HFFc6 (cell line): ENCODE measurements around the gene COPRS. TPM values are rescaled to one million over a fixed set of nuclear protein-coding genes. Genes with fewer than 3 reads are reported as not detected.

Source experiments
- DNase-seq: peaks from one replicate; pipeline ENCODE4 v3.0.0-alpha.2; 2018
- H3K27ac Mint-ChIP-seq: 2 replicates; pipeline ENCODE4 v1.8.0; 2020; ENCODE audit warnings: mild to moderate bottlenecking, mixed read lengths
- H3K27me3 Mint-ChIP-seq: 2 replicates; pipeline ENCODE4 v1.8.0; 2021; ENCODE audit warnings: mild to moderate bottlenecking, moderate library complexity, mixed read lengths; ENCODE audit not compliant: insufficient read depth
- H3K36me3 Mint-ChIP-seq: 2 replicates; pipeline ENCODE4 v1.8.0; 2021; ENCODE audit warnings: low read depth, mixed read lengths
- H3K4me1 Mint-ChIP-seq: 2 replicates; pipeline ENCODE4 v1.8.0; 2020; ENCODE audit warnings: low read depth, mixed read lengths
- H3K4me3 Mint-ChIP-seq: 2 replicates; pipeline ENCODE4 v1.8.0; 2020; ENCODE audit warnings: mild to moderate bottlenecking, moderate library complexity, mixed read lengths
- H3K9me3 Mint-ChIP-seq: 2 replicates; pipeline ENCODE4 v1.8.0; 2020; ENCODE audit warnings: mild to moderate bottlenecking, mixed read lengths
- CTCF ChIP-seq: fragments of 200-600 bp; sonication (generic); IDR thresholded peaks from 2 replicates; pipeline ENCODE4 v1.5.0; 2021; ENCODE audit warnings: antibody characterized with exemption, mild to moderate bottlenecking
- total RNA-seq, 6 experiments: library from RNA; stranded (reverse); fragmentation: NEBNext Ultra II Directional; extraction: Animal tissue kit (Norgen Biotek cat#: 25700); gene quantifications; 2 replicates in 1 of 6; 3 replicates in 5 of 6; pipeline ENCODE4 v1.2.3, GENCODE V29; 2021

The COPRS gene
- total RNA-seq, 6 experiments from 2014 or later, result 109 to 125 (median 117) TPM

DNA sequence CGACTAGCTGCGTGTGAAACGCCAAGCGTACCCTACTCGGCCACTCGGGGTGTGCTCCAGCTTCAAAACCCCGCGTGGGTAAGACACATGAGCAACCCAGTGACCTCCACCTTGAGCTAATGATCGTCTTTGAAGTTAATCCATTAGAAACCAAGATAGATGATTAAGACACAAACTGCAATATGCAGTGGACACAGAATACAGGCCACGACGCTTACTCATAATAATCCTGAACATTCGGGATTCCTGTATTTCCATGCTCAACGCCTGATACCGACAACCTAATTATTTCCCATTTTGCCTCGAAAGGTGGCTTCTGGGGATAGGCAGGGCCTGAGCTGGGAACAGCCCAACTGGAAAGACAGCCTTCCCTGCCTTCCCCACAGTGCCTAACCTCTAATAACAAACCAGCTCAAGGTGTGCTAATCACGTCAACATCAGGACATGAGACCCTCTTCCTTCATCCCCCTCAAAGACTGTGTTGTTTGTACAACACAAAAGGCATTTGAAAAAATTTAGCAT is 504 bp upstream of the COPRS start:
- peaks cover 23% of the 10 kb centered on the region for H3K36me3 Mint-ChIP-seq
- TF ChIP-seq CTCF, result no peak
- no peaks in the 10 kb centered on the region for H3K9me3 Mint-ChIP-seq
- H3K4me3 Mint-ChIP-seq, result peak overlapping the region; percentile 86
- peak overlapping the region; percentile 47; the same call in 1 of the 2 replicates for H3K27ac Mint-ChIP-seq
- peaks cover 28% of the 10 kb centered on the region for H3K4me1 Mint-ChIP-seq
- 0 out of 2 replicates have a peak, but pooled peaks cover under 1% of the 10 kb centered on the region for H3K27me3 Mint-ChIP-seq
- no peak for DNase-seq

DNA sequence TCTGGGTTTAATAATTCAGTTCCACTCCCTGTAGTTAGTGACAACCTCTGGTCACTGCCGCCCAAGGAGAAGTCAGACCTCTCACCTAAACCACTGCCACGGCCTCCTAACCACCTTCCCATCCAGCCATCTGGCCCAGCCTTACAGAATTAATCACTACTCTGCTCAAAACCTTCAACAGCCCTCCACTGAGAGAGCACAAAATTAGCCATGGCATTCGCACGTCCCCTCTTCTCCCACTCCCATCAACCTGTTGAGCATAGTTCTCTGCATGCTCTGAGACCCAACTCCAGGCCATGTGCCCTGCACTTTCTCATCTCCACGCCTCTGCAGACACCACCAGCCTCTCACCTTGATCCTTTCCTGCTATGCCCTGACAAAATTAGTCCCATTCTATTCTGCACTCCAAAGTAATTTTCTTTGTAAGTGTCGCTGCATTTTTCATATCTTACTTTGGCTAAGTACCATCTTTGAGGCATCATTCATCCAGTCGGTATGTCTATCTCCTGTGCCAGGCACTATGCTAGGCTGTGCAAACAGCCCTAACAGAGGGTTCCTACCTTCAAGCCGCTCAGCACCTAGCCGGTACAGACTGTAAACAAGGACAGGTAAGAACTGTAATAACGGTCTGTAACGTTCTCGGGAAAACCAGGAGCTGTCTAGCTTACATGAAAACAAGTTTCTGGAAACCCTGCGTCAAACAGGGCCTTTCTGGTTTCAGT is 963 bp downstream of the COPRS start:
- peak overlapping the region; percentile 87 for H3K4me3 Mint-ChIP-seq

DNA sequence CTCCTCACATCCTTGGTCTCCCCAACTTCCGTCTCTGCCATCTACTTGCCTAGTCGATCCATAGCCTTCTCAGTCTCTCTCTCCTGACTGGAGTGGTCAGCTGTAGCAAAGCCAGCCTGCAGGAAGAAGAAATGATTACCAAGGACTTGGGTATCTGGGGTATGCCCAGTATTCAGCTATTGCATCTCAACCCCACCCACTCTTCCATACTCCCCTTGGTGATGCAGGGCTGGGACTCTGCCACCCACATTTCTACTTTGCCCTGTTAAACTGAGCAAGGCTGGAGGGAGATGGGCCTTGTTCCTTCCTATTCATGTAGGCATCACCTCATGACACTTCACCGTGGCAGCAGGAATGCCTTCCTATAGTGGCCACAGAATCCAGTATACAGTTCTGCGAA is 2.3 kb downstream of the COPRS start:
- TF ChIP-seq CTCF, result no peak
- H3K36me3 Mint-ChIP-seq, result peaks cover 26% of the 10 kb centered on the region
- H3K4me1 Mint-ChIP-seq, result peaks cover 28% of the 10 kb centered on the region
- no peaks in the 10 kb centered on the region for H3K9me3 Mint-ChIP-seq
- H3K4me3 Mint-ChIP-seq, result peak overlapping the region; percentile 87
- DNase-seq, result no peak
- H3K27ac Mint-ChIP-seq, result peak overlapping the region; percentile 5
- 0 out of 2 replicates have a peak, but pooled peaks cover 2% of the 10 kb centered on the region for H3K27me3 Mint-ChIP-seq

More for the DNA sequence above, 963 bp downstream of the COPRS start:
- no peak for DNase-seq
- TF ChIP-seq CTCF, result no peak
- Mint-ChIP-seq H3K9me3 (no peaks in the 10 kb centered on the region), H3K36me3 (peaks cover 18% of the 10 kb centered on the region), H3K27ac (peak overlapping the region; percentile 56), H3K4me1 (peaks cover 28% of the 10 kb centered on the region), H3K27me3 (0 out of 2 replicates have a peak, but pooled peaks cover 2% of the 10 kb centered on the region)

- Mint-ChIP-seq H3K4me1 (peaks cover 24% of the 10 kb centered on the region), H3K36me3 (peaks cover 27% of the 10 kb centered on the region), H3K9me3 (no peaks in the 10 kb centered on the region), H3K27ac (no peak overlapping the region), H3K4me3 (no peak overlapping the region), H3K27me3 (0 out of 2 replicates have a peak, but pooled peaks cover 2% of the 10 kb centered on the region)
- TF ChIP-seq CTCF, result no peak
- no peak for DNase-seq
Measured at GRCh38 chr17:31854672-31855071, 4.4 kb downstream of the COPRS start.

- Mint-ChIP-seq H3K4me1 (peaks cover 20% of the 10 kb centered on the region), H3K4me3 (no peak overlapping the region), H3K9me3 (no peaks in the 10 kb centered on the region), H3K36me3 (peaks cover 27% of the 10 kb centered on the region), H3K27ac (no peak overlapping the region), H3K27me3 (0 out of 2 replicates have a peak, but pooled peaks cover 2% of the 10 kb centered on the region)
- no peak for DNase-seq
- TF ChIP-seq CTCF, result no peak
Measured at GRCh38 chr17:31853911-31854470, 5.1 kb downstream of the COPRS start.
